KBM-7 (cell line): ENCODE results near the gene APLN.

Experiments used
- DNase-seq: peaks from one replicate; pipeline ENCODE4 v3.0.0-alpha.2; 2015
- in situ Hi-C: fragments of 300-500 bp; cut with MboI; formaldehyde crosslinking; loops from 2 replicates; pipeline ENCODE4 v1.14.3; 2020; ENCODE audit warnings: low sequenced_read_pairs, low pct_unique_long_range_greater_than_20kb, mixed read lengths

The APLN gene

GRCh38 chrX:129614481-129615255, 40.1 kb downstream of the APLN start:
- no peak for DNase-seq
- in situ Hi-C loops = no loop called here

- DNase-seq = no peak
- in situ Hi-C loops = no loop called here
These were observed 41.2 kb downstream of the APLN start for GRCh38 chrX:129613596-129613995.

GRCh38 chrX:129612396-129612795, 42.4 kb downstream of the APLN start:
- DNase-seq = no peak
- in situ Hi-C loops = no loop called here

- in situ Hi-C loops = loop anchor here (10.0 kb wide), 1 partner anchor 455 kb away; no protein-coding TSS in a partner anchor
- DNase-seq = peak; percentile 19
These were observed 45.4 kb downstream of the APLN start for GRCh38 chrX:129609395-129609794.

- in situ Hi-C loops = loop anchor here (10.0 kb wide), 1 partner anchor 456 kb away; no protein-coding TSS in a partner anchor
- DNase-seq = no peak
These were observed 46.3 kb downstream of the APLN start for GRCh38 chrX:129608496-129608895.

GRCh38 chrX:129606918-129607317, 47.8 kb downstream of the APLN start:
- peak; percentile 74 for DNase-seq
- in situ Hi-C loops = loop anchor here (10.0 kb wide), 1 partner anchor 458 kb away; no protein-coding TSS in a partner anchor

- in situ Hi-C loops = loop anchor here (10.0 kb wide), 1 partner anchor 464 kb away; no protein-coding TSS in a partner anchor
- peak; percentile 59 for DNase-seq
These were observed 53.8 kb downstream of the APLN start for GRCh38 chrX:129600981-129601424.

- in situ Hi-C loops = loop anchor here (10.0 kb wide), 1 partner anchor 465 kb away; no protein-coding TSS in a partner anchor
- DNase-seq = no peak
These were observed 54.8 kb downstream of the APLN start for GRCh38 chrX:129599996-129600395.

GRCh38 chrX:129599499-129599898, 55.3 kb downstream of the APLN start:
- DNase-seq = no peak
- in situ Hi-C loops = no loop called here

GRCh38 chrX:129597905-129598304, 56.9 kb downstream of the APLN start:
- in situ Hi-C loops = no loop called here
- DNase-seq = no peak

GRCh38 chrX:129596077-129596476, 58.7 kb downstream of the APLN start:
- no peak for DNase-seq
- in situ Hi-C loops = no loop called here
